ENCODE results near the gene CTAGE1. TPM values are rescaled to one million over a fixed set of nuclear protein-coding genes. Genes with fewer than 3 reads are reported as not detected.
"Not testable (repeated sequence)": the region's sequence is repeated elsewhere in the genome, so short reads cannot be mapped to it uniquely, and the experiment has no call there.

Gene CTAGE1
- total RNA-seq, 1 donor from 2014 or later, result not detected

DNA sequence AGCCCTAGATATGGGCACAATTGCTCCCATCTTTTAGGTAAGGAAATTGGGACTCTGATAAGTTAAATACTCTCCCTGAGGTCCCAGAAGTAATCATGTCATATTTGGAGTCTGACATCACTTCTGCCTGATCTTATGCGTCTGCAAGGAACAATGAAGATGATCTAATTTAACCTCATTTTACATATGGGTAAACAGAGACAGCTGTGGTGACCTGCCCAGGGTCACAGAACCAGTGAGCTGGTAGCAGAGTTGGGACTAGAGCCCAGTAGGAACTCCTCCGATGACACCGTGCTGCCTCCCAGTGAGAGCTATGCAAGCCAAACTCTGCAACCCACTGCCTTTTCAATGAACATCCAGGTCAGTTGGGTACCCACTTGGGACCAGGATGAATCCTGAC is 17.8 kb downstream of the CTAGE1 start:
- Histone ChIP-seq H3K9me3 (no peaks in the 10 kb centered on the region), H3K4me1 (no peaks in the 10 kb centered on the region), H3K27ac (no peak overlapping the region), H3K36me3 (no peaks in the 10 kb centered on the region), H3K27me3 (no peaks in the 10 kb centered on the region), H3K4me3 (no peak overlapping the region)
- TF ChIP-seq, protein P1, sequence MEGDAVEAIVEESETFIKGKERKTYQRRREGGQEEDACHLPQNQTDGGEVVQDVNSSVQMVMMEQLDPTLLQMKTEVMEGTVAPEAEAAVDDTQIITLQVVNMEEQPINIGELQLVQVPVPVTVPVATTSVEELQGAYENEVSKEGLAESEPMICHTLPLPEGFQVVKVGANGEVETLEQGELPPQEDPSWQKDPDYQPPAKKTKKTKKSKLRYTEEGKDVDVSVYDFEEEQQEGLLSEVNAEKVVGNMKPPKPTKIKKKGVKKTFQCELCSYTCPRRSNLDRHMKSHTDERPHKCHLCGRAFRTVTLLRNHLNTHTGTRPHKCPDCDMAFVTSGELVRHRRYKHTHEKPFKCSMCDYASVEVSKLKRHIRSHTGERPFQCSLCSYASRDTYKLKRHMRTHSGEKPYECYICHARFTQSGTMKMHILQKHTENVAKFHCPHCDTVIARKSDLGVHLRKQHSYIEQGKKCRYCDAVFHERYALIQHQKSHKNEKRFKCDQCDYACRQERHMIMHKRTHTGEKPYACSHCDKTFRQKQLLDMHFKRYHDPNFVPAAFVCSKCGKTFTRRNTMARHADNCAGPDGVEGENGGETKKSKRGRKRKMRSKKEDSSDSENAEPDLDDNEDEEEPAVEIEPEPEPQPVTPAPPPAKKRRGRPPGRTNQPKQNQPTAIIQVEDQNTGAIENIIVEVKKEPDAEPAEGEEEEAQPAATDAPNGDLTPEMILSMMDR (IDR thresholded peaks at IDR 0.05), result no peak
- DNase-seq (no peak), ATAC-seq (no peak)
- intact Hi-C loops (cut with DNase I), result no loop called here

DNA sequence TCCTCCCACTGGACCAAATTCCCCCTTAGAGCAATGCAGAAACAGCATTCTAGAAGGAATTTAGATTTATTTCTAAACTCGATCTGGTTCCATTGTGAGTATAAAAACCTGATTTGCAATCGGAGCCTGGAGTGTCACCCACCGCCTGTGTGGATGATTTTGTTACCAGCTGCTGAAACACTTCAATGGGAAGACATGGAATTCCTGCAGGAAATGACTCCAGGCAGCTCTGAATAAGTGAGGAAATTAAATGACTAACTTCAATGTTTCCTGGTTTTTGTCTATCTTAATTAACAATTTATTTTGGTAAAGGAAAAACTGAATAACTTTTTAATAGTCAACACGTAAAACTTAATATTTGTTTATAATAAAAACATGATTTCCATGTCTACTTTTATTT is 19.3 kb downstream of the CTAGE1 start:
- Histone ChIP-seq H3K27ac (no peak overlapping the region), H3K9me3 (no peaks in the 10 kb centered on the region), H3K4me1 (no peaks in the 10 kb centered on the region), H3K36me3 (no peaks in the 10 kb centered on the region), H3K4me3 (no peak overlapping the region), H3K27me3 (no peaks in the 10 kb centered on the region)
- ATAC-seq (no peak), DNase-seq (no peak)
- TF ChIP-seq, protein P1 (IDR thresholded peaks at IDR 0.05), result no peak
- intact Hi-C loops (cut with DNase I), result no loop called here

DNA sequence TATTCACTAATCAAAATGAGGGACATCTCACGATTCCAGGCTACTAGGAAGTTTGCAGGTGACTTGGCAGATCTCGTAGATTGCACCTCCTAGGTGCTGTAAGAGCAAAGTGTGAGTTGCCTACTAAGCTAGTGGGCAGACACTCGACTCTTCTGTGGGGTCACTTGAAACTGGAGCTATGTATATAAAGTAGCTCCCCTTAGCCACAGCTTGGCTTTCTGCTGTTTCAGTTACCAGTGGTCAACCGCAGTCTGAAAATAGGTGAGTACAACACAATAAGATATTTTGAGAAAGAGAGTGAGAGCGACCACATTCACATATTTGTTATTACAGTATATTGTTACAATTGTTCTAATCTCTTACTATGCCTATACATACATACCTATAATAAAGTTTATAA is 23.3 kb downstream of the CTAGE1 start:
- TF ChIP-seq, protein P1 (IDR thresholded peaks at IDR 0.05), result no peak
- no peaks in the 10 kb centered on the region for H3K27me3 ChIP-seq
- no peak overlapping the region for H3K4me3 ChIP-seq
- no peaks in the 10 kb centered on the region for H3K36me3 ChIP-seq
- intact Hi-C loops (cut with DNase I), result no loop called here
- H3K9me3 ChIP-seq, result no peaks in the 10 kb centered on the region
- H3K27ac ChIP-seq, result no peak overlapping the region
- ATAC-seq, result no peak
- no peaks in the 10 kb centered on the region for H3K4me1 ChIP-seq
- no peak for DNase-seq

DNA sequence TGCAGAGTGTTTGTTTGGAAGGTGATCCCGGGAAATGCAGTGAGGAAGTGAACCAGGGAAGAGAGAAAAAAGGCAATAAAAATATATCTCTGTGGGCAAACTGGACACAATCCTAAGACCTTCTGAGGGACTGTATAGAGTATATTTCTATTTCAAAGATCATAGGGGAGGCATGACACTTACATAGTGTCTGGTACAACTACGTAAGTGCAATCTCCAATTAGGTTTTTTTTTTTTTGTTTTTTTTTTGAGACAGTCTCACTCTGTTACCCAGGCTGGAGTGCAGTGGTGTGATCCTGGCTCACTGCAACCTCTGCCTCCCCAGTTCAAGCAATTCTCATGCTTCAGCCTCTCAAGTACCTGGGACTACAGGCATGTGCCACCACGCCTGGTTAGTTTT is 24.6 kb downstream of the CTAGE1 start:
- intact Hi-C loops (cut with DNase I); H3K36me3 ChIP-seq; H3K9me3 ChIP-seq; DNase-seq; H3K4me3 ChIP-seq; H3K4me1 ChIP-seq; H3K27ac ChIP-seq; ATAC-seq; H3K27me3 ChIP-seq: not testable (repeated sequence)

DNA sequence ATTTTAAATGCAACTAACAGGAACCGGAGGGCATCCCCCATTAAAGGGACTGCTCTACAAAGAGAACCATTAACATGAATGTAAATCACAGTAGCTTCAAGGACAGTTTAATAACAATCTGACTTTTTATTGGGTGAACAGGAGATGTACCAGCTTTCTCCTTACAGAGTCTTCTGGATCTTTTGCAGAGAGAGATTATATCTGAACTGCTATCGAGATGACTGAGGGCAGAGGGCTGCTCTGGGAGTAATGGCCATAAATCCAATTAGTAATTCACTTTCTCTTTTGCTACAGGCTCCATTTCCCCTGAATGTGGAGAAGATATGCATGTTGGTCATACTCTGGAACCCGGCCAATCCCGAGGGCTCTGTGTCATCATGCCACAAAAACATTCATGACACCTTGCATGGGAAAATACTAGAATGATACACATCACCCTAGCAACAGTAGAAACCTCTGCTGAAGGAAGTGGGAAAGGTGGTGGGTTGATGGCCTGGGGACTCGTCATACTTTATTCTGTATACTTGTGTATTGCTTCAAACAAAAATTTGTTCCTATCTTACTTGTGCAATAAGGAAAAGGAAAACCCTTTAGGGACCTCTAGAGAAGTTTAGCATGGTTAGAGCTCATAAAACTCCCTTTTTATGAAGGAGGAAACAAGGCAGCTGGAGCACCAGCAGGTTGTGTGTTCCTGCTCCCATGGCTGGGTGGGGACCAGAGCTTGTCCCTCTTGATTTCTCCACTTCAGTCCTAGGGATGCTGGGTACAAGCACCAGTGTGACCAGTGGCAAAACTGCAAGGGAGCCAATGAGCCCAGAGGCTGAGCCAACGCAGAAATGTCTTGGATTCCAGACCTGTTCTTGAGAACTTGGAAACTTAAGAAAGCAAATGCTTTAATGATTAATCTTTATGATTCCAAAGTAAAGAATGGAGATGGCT is 26.0 kb downstream of the CTAGE1 start:
- no peaks in the 10 kb centered on the region for H3K9me3 ChIP-seq
- H3K27me3 ChIP-seq, result no peaks in the 10 kb centered on the region
- H3K4me3 ChIP-seq, result no peak overlapping the region
- DNase-seq (no peak), ATAC-seq (peak; percentile 34)
- no peak overlapping the region for H3K27ac ChIP-seq
- intact Hi-C loops (cut with DNase I), result no loop called here
- TF ChIP-seq, protein P1 (IDR thresholded peaks at IDR 0.05), result no peak
- no peaks in the 10 kb centered on the region for H3K4me1 ChIP-seq
- H3K36me3 ChIP-seq, result no peaks in the 10 kb centered on the region

DNA sequence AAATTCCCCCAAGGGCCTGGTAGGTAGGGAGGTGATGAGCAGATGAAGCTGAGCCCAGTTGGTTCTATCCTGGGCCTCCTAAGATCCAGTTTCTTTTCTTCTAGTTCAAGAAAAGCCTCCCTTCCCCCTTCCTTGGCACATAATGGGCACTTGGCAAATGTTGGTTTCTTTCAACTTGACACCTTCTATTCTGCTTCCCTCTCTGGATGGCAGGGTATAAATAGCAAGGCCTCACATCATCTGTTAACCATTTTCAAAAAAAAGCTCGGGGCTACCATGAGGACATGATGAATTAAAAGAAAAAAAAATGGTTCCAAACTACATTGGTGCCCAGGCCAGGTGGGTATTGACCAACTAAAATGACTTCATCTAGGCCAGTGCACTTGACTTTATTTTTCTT is 29.9 kb downstream of the CTAGE1 start:
- TF ChIP-seq, protein P1 (IDR thresholded peaks at IDR 0.05), result no peak
- Histone ChIP-seq H3K36me3 (no peaks in the 10 kb centered on the region), H3K4me3 (no peak overlapping the region), H3K27me3 (no peaks in the 10 kb centered on the region), H3K27ac (no peak overlapping the region), H3K4me1 (no peaks in the 10 kb centered on the region), H3K9me3 (no peaks in the 10 kb centered on the region)
- DNase-seq (no peak), ATAC-seq (no peak)
- intact Hi-C loops (cut with DNase I), result no loop called here
